Eye (tissue), 1 donor: ENCODE measurements around the gene HSDL2.
"Not testable (repeated sequence)": the region's sequence is repeated elsewhere in the genome, so short reads cannot be mapped to it uniquely, and the experiment has no call there.

Source experiments
- DNase-seq: peaks from one replicate; pipeline ENCODE4 v3.0.0-alpha.2; 2015

Gene HSDL2

DNA sequence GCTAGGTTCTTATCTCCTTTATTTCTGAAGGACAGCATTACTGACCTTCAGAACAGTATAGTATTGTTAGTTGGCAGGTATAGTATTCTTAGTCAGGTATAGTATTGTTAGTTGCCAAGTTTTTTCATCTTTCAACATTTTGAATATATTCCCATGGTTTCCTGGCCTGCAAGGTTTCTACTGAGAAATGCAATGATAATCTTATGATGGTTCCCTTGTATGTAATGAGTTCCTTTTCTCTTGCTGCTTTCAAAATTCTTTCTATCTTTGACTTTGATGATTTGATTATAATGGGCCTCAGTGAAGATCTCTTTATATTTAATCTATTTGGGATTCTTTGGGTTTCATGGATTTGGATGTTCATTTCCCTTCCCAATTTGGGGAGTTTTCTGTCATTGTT, 12.4 kb upstream of the HSDL2 start:
- DNase-seq, result no peak

DNA sequence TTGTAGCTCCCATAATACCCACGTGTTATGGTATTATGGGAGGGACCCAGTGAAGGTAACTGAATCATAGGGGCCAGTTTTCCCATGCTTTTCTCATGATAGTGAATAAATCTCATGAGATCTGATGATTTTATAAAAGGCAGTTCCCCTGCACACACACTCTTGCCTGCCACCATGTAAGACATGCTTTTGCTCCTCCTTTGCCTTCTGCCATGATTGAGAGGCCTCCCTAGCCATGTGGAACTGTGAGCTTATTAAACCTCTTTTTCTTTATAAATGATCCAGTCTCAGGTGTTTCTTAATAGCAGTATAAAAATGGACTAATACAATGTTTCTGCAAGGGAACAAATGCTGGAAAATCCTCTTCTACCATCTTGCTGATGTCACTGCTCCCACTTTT, 10.1 kb upstream of the HSDL2 start:
- DNase-seq, result no peak

DNA sequence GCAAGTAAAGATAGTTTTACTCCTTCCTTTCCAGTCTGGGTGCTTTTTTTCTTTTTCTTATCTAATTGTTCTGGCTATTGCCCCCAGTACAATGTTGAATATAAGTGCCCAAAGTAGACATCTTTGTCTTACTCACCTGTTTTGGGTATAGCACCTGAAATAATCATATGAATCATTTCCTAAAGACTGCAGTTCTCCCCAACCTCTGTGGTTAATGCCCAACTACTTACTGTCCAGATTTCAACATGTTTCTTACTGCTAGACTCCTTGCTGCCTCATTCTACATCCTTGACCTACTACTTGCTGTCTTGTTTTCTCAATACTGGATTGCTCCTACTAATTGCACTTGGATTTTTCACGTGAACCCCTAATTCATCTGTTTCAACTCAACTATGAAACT, 8.8 kb upstream of the HSDL2 start:
- no peak for DNase-seq

DNA sequence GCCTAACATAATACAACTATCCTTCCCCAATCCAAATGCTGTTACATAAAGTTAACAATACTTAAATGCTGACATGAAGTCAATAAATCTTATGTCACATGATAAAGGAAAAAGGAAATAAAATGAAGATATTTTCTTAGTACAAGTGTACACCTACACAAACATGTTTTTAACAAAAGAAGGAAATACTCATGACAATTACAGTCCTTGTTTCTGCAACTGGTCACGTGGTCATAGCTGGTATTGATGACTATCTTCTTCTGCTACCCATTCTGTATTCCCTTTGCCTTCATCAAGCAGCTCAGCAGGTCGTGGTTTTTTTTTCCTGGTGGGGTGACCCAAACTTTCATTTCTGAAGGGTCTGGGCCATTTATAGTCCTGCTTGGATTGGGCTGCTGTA, 6.2 kb upstream of the HSDL2 start:
- DNase-seq, result not testable (repeated sequence)

DNA sequence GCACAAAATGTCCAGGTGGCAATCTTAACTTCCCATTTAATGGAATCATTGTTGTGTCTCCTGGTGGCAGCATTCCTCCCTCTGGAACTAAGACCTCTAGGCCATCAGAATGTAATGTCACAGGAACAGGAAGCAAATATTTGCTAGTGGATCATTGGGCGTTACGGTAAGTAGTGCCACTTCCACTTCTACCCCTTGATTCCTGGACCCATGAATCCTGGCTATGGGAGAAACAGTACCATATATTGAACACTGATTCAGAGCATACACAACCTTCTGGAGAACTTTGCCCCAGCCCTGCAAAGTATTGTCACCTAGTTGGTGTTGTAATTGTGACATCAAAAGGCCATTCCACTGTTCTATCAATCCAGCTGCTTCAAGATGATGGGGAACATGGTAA, 5.7 kb upstream of the HSDL2 start:
- DNase-seq, result not testable (repeated sequence)

DNA sequence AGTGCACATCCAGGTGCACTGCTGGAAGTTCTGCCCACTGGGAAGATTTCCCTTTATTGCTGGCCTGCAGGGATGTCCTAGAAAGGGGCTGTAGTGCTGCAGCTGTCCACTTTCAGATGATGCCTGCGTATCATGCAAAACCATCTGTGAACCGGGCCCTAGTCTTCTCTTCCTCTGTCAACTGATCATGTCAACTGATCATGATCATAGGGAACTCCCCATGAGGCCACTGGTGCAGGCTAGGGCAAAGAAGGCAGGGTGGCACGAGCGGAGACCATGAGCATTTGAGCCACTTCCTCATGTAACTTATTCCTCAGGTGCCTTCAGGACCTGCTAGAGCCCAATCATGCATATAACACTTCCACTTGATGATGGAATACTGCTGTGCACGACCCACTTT, 4.5 kb upstream of the HSDL2 start:
- DNase-seq, result no peak

DNA sequence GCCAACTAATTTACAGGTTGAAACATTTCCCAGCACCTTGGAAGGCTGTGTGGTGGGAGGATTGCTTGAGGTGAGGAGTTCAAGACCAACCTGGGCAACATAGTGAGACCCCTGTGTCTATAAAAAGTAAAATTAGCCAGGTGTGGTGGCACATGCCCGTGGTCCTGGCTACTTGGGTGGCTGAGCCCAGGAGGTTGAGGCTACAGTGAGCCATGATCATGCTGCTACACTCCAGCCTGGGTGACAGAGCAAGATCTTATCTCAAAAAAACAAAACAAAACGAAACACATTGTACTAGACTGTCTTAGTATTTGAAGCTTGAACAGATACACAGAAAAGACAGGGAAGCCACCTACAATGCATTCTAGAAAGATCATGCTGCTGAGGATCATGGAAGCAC, 2.8 kb upstream of the HSDL2 start:
- DNase-seq, result no peak

DNA sequence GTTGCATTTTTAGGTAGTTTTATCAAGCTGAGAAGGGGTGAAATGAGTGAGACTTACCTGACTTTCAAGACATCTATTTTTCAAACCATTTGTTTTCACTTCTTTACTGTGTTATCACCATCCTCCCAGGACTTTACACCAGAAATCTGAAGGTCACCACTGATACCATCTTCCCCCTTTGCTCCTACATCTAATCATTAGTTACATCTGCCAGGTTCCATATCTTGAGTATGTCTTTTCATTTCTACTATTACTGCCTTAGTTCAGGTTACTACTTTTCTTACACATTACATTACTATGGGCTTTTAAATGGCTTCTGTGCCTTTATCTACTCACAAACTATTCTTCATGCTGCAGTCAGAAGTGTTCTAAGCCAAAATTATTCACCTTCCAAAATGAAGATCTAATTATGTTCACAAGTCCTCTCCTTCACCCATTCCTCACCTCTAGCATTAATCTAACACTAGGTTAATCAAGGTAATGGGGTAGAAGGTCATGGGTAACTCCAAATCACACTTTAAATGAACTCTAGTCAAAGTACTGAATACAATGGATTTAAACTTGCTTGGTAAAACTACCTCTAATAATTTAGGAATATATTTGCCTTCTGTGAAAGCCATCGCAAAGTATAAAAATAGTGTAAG, 2.1 kb upstream of the HSDL2 start:
- no peak for DNase-seq

DNA sequence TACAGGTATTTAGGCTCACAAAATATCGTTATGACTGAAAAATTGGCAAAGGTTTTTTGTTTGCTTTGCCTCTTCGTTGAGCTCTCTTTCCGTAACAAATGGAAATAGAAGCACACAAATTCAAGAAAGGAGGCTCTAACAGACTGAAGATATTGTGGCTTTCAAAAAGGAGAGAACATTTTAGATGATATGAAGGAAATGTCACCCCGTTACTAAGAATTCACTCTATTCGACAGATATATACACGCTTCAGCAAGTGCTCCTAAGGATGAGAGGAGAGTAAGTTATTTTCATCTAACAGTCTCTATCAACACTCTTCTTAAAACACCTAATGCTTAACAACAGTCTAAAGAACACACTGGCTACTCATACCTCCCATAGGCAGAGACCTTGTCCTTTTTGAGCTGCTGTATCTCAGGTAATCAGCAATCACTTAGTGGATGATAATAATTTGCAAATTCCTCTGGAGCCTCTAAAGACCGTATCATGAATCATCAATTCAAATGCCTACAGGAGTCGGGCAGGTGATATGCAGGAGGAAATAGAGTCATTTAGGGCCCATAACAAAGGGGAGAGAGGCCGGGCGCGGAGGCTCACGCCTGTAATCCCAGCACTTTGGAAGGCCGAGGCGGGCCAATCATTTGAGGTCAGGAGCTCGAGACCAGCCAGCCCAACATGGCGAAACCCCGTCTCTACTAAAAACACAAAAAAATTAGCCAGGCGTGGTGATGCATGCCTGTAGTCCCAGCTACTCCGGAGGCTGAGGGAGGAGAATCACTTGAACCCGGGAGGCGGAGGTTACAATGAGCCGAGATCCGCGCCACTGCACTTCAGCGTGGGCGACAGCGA, 1.4 kb upstream of the HSDL2 start:
- DNase-seq, result peak; percentile 47

DNA sequence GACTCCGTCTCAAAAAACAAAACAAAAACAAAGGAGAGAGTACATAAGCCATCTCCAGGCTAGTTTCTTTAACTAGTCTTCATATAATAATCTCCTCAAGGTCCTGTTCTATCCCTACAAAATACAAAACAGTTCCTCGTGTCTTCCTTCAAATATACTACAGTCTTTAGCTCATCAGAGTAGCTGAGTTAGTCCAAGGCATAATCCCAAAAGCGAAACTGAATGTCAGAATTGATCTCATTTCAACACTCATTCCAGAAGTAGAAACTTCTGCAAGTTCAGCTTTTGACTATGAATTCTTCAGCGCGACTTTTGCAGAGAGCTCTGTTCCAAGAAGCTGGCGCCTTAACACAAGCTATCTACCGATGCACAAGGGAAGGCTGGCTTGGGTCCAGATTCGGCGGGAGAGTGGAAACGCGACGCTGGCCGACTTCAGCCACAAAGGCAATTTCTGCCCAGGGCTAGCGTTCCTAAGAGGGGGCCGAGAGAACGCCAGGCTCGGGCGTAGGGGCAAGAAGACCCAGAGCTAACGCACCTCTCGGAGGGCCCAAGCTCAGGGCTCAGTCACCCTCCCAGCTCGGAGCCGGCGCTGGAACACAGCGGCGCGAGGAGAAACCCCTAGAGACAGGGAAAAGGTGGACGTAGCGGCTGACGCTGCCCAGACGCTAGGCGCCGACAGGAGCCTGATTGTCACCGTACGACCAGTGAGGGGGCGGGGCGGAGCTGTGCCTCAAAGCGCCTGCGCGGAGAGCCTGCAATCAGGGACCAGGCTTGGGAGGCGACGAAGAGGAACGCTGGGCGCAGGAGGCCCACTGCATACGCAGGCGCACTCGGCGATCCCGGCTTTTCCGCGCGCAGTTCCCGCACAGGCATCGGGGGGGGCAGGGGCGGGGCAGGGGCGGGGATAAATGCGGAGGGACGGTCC, 469 bp upstream of the HSDL2 start:
- DNase-seq, result peak; percentile 100

DNA sequence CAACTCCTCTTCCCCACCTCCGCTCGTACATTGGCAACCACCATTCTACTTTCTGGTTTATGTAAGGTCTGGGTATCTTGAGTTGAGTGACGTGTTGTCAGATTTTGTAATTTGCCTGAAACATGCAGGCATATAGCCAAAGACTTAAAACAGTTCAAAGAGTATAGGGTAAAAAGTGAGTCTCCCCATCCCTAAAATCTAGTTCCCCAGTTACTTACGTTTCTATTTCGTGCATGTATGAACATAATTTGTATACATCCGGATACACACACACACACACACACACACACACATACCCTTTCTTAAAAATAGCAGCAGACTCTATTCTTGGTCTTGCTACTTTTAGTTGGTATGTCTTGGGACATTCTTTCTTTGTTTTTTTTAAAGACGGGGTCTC, 915 bp downstream of the HSDL2 start:
- DNase-seq, result peak; percentile 63

DNA sequence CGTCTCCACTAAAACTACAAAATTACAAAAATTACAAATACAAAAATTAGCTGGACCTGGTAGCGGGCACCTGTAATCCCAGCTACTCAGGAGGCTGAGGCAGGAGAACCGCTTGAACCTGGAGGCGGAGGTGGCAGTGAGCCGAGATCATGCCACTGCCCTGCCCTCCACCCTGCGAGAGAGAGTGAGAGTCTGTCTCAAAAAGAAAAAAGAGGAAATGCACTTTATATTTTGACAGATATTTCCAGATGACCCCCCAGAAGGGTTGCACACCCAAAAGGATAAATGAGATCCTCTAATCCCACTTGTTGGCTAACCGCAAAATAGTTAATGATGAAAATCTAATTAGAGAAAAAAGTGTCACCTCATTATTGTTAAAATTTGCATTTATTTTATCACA, 2.2 kb downstream of the HSDL2 start:
- no peak for DNase-seq

DNA sequence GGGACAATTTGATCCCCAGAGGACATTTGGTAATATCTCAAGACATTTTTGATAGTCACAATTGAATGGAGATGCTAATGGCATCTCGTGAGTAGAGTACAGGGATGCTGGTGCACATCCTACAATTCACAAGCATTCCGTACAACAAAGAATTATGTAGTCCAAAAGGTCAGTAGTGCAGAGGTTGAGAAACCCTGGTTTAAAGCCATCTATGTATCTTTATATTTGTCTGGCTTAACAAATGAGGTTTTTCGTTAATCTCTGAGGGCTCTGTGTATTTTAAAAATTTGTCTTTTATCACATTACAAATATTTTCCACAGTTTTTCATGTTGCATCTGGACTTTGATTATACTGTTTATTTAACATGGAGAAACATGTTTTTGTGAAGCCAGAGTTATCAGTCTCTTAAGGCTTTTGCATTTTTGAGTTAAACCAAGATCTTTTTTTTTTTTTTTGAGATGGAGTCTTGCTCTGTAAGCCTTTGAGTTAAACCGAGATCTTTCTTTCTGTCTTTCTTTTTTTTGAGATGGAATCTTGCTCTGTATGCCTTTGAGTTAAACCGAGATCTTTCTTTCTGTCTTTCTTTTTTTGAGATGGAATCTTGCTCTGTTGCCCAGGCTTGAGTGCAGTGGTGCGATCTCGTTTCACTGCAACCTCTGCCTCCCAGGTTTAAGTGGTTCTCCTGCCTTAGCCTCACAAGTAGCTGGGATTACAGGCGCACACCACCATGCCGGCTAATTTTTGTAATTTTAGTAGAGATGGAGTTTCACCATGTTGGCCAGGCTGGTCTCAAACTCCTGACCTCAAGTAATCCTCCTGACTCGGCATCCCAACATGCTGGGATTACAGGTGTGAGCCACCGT, 2.8 kb downstream of the HSDL2 start:
- DNase-seq, result no peak

DNA sequence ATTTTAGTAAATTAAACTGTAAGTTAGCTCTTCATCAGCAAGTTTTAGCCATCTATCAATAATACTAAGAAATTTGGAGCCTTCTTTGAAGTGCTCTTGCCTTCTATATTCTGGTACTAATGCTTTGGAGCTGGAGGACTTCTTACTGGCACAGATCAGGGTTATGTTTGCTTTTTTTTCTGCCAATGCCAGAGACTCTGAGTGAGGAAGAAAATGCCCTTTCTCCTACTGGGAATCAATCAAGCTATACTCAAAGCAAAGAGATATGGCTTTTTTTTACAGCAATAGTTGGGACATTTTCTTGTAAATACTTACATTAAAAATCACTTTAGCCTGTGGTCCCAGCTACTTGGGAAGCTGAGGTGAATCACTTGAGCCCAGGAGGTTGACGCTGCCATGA, 4.3 kb downstream of the HSDL2 start:
- DNase-seq, result no peak

DNA sequence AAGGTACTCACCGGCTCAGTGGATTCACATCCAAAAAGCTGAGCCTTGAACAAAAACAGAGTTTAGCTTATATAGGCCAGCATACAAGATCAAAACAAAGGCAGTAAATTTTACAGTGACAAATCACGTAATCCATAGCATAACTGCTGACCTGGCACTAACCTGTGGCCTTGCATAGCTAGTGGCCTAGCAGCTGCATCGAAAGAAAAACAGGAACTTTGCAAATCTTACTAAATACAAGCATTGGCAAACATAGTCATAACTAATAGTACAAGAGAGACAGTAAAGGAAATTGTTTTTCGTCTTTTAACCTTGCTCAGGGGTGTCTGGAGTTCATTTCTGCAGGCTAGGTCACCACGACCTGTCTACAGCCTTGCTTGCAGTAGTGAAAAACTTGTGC, 4.8 kb downstream of the HSDL2 start:
- DNase-seq, result peak; percentile 33

DNA sequence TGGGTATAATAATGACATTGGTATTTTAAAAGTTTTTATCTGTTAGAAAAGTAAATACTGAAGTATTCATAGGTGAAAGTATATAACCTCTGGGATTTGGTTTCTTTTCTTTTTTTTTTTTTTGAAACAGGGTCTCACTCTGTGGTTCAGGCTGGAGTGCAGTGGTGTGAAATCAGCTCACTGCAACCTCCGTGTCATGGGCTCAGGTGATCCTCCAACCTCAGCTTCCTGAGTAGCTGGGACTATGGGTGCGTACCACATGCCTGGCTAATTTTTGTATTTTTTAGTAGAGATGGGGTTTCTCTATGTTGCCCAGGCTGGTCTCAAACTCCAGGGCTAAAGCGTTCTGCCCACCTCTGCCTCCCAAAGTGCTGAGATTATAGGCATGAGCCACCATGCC, 7.2 kb downstream of the HSDL2 start:
- no peak for DNase-seq

DNA sequence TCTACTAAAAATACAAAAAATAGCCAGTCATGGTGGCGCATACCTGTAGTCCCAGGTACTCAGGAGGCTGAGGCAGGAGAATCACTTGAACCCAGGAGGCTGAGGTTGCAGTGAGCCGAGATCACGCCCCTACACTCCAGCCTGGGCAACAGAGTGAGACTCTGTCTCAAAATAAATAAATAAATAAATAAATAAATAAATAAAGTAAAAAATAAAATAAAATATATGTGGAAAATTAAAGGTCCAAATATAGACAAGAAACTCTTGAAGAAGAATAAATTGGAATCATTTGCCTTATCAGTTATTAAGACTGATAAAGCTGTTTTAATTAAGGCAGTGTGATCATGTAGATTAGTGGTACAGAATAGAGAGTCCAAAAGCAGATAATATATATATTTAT, 10.0 kb downstream of the HSDL2 start:
- DNase-seq, result not testable (repeated sequence)

DNA sequence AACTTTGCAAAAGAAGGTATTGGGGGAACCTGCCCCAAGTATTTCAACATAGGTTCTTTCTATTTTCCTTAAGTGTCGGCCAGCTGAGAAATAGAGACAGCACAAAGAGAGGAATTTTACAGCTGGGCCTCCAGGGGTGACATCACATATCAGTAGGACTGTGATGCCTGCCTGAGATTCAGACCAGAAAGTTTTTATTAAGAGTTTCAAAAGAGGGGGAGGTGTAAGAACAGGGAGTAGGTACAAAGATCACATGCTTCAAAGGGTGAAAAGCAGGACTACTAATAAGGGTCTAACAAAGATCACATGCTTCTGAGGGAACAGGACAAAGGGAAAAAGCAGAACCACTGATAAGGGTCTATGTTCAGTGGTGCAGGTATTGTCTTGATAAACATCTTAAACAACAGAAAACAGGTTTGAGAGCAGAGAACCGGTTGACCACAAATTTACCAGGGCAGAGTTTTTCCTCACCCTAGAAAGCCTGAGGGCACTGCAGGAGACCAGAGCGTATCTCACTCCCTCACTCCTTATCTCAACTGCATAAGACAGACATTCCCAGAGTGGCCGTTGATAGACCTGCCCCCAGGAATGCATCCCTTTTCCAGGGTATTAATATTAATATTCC, 12.1 kb downstream of the HSDL2 start:
- not testable (repeated sequence) for DNase-seq

DNA sequence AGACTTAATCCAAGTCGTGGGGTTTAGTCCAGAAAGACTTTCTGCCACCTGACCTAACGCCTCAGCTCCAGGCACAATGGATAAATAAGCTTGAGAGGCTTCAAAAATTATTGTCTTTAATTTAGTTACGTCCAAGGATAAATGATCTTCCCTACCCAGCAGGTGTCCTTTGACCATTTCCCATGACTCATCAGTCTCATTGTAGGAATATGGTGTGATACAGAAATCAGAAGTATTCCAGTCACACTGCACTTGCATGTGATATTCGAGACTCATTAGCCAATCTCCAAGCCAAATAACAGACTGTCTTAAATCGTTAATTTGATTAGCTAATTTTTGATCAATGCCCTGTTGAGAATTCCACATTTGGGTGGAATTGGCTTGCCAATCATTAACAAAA, 13.2 kb downstream of the HSDL2 start:
- DNase-seq, result not testable (repeated sequence)

DNA sequence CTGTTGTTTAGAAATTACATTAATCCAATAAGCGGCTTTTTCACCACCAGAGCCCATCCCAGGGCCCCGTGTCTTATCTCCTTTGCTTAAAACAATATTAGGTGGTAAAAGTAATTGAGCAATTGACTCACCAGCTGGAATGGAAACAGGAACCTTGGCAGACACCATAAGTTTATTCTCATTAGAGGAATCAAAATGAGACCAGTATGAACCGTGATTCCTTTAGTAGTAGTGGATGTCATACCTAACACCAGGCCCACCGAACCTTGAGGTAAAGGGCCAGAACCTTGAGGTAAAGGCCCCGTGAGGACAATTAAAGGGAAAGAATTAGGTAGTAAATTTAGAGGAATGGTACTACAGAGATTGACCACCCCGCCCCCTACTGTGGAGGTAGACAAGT, 16.5 kb downstream of the HSDL2 start:
- no peak for DNase-seq

DNA sequence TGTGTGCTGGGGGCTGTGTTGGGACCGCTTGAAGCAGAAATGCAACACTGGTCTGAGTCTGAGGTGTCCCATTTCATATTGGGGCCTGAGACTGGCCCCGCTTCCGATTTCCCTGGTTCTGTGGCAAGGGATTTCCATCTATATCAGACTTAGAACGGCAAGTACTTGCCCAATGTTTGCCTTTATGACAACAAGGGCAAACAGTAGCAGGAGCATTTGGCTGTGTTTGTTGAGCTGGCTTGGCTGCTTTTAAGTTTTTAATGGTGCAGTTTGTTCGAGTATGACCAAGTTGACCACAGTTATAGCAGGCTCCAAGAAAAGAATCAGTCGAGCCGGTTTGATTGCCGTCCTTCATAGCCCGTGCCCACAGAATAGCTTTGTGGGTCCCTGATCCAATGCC, 17.0 kb downstream of the HSDL2 start:
- no peak for DNase-seq

DNA sequence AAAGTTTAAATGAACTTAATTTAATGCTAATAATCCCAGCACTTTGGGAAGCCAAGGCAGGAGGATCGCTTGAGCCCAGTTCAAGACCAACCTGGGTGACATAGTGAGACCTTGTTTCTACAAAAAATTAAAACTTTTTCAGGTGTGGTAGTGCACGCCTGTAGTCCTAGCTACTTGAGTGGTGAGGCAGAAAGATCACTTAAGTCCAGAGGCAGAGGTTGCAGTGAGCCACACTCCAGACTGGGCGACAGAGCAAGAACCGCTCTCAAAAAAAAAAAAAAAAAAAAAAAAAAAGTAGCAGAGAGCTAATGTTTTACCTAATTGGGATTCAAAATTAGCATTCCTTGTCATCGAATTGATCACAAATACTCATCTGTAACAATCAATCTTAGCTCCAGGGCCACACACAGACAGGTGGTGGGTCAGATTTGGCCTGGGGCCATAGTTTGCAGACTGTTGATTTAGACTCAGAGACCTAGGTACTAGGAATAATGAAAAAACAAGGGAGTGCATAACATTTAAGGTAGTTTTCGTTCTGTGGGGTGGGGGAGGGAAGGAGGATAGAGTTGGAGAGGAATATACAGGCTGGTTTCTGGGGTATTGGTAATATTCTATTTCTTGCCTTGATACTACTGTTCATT, 21.4 kb downstream of the HSDL2 start:
- no peak for DNase-seq
